HS-27A (cell line): ENCODE data around the gene SIGLEC1.
A peak's percentile ranks its signal among the peaks of the same experiment; 100 is the strongest.

ENCODE experiments used
- DNase-seq: peaks from one replicate; pipeline ENCODE4 v3.0.0-alpha.2; 2012; ENCODE audit warnings: low read depth, missing footprints

SIGLEC1 gene

DNA sequence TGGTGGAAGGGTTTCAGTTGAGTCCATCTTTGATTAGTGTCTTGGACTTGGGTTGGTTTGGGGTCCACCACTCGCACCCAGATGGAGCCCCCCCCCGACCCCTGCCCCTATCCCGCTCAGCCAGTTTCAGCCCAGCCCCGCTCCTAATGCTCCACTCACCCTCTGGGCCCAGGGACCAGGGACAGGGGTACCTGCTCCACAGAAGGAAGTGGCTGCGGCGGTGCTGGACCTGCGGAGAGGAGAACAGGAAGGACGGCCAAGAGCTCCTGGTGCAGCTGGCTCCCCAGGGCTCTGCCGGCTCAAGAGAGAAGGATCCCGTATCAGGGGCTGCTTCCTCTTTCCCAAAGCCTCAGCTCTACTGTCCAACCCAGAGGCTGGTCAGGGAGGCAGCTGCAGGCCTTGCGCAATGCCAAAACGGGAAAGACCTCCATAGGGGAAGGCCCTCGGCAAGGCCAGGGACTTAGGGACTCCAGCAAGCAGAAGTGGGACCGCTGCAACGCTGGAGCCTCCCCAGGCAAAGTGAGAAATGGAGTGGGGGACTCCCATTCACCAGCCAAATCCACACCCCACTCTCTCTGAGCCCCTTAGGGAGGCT, at the start of gene SIGLEC1:
TSS of gene SIGLEC1 (minus strand) at position 322 of the 595 bp plus-strand sequence. CDS start 5,472 bp downstream, outside the sequence.
- DNase-seq = no peak

DNA sequence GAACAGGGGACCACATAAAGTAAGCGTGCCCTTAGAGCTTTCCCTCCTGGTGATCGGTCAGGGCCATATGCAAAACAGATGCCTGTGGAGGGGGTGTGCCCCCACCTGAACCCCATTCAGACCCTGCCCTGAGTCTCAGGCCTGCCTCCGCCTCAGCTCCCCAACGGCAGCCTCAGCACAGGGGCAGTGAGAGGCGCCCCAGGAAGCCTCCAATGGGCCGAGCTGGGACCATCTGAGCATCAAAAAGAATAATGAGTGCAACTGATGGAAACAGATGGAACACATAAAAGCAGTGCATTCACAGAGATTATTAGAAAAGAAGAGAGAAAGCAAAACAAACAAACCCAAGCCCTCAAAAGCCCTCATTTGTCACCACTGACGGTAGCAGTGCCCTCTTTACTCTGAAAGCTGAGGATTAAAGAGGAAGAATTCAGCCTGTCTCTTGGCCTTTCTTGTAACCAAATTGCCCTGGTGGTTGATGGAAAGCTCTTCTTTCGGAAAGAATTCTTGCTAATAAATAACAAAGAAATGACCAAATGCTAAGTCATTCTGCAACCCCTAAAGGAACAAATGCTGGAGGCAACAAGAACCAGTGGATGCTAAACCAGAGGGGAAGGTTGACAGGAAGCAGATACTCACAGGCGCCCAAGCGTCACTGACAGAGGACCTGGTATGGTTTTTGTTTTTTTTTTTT, 48.4 kb upstream of the SIGLEC1 start:
- no peak for DNase-seq

DNA sequence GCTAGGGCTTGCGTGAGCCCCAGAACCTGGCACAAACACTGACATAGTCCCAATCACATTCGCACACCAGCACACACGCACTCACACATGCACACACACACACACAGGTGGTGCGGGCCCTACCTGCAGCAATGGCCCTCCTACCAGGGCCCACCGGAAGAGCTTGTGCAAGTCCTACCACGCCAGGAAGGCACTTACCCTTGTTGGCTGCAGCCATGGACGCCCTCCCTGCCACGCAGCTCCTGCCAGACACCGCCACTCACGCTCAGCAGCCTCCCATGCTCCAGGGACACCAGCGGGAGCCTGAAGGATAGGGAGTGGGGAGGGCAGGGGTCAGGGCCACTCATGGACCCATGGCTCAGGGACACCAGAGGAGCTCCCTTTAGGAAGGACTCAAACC, 47.5 kb upstream of the SIGLEC1 start:
- DNase-seq = no peak

DNA sequence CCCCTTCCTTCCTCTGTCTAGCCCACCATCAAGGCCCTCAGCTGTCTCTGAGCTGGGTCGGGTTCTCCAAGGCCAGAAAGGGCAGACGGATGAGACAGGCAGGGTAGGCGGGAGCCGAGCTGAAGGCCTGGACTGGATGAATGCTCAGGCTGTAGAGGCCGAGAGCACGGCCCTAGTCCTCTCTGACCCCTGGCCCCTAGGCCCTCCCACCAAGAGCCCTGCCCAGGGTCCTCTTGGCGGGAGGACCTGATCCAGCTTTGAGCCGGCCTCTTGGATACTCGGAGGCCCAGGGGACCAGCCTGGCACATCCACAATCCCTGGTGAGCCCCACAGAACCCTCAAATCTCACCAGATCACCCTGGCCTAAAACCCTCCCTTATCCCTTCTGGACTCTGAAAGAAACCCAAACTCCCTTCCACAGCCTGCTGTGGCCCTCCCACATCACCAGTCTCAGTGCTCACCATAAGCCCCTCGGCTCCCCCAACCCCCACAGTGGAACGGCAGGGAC, 47.0 kb upstream of the SIGLEC1 start:
- no peak for DNase-seq

DNA sequence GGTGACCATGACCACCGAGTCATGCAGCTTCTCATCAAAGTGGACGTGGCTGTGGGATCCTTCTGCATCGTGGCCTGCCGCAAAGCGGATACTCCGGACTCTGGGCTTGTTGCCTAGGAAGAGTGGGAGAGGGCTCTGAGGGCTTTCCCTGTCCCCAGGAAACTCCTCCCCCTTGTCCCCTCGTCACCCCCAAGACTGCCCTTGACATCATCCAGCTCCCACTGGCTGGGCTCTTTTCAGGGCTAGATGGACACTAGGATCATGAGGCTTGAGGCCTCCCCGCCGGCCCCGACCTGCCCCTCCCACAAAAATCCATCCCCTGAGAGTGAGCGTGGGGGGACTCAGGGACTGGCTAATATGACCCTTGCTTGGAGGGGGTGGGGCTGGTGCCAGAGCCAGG, 46.2 kb upstream of the SIGLEC1 start:
- DNase-seq = no peak

GRCh38 chr20:3757268-3757667, 44.9 kb upstream of the SIGLEC1 start:
- DNase-seq = no peak

- no peak for DNase-seq
Observed at GRCh38 chr20:3755814-3756480, 43.5 kb upstream of the SIGLEC1 start.

DNA sequence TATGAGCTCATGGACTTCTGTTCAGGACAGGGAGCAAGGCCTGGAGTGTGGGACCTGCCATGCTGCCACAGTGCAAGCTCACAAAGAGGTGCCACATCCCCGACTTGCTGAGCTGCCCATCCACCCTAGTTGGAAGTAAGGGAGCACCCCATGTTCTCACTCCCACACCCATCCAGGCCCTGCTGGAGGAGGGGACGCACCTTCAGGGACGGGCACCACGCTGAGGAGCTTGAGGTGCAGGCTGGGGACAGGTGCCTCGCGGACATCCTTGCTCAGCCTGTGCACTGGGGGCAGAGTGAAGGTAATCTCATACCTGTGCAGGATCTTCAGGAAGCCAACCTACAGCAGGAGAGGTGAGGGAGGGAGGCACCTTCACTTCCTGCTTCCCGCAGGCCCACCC, 42.9 kb upstream of the SIGLEC1 start:
- no peak for DNase-seq

DNA sequence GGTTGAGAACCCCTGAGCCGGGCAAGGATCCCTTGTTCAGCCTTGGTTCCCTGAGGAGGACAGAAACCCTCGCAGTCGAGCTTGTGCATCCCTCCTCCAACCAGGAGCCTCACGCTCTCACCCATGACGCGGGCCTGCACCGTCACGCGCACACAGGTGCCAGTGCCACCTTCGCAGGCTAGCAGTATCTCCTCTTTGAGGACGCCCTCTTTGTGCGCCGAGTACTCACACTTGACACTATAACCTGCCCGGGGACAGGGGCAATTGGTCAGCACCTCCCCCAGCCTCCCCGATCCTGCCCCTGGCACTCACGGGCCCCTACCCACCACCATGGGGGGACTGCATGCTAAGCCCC, 41.9 kb upstream of the SIGLEC1 start:
- no peak for DNase-seq

- DNase-seq = no peak
Observed at GRCh38 chr20:3753501-3754275, 41.3 kb upstream of the SIGLEC1 start.

DNA sequence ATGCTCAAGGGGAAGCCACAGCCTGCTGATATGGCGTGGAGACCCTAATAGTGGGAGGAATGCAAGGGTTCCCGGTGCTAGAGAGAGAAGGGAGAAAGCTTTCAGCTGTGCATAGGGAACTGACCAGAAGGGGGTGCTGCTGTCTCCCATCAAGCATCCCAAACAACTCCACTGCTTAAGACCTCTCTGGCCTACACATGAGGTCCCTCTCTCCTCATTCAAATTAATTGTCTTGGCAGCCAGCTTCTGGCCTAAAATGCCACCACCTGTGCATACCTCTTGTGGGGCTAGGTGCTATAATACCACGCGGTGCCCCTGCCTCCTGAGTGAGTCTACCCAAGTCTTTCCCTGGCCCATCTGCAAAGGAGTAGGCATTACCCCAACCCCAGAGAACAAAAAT, 40.7 kb upstream of the SIGLEC1 start:
- peak; percentile 19 for DNase-seq

- DNase-seq = no peak
Observed at GRCh38 chr20:3752386-3752759, 40.0 kb upstream of the SIGLEC1 start.

GRCh38 chr20:3751675-3752385, 39.4 kb upstream of the SIGLEC1 start:
- no peak for DNase-seq

DNA sequence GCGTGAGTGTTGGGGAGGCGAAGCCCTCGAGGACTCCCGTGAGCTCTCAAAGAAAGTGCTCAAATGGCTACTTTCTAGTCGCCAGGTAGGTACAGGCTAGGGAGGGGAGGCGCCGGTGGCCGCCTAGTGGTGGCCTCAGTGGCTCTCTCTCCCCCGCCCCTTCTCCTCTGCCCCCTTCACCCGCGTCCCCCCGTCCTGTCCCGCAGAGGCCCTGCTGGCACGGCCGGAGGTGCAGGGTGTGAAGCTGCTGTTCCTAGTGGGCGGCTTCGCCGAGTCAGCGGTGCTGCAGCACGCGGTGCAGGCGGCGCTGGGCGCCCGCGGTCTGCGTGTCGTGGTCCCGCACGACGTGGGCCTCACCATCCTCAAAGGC, 38.9 kb upstream of the SIGLEC1 start:
- no peak for DNase-seq

- DNase-seq = no peak
Observed at GRCh38 chr20:3749689-3750531, 37.5 kb upstream of the SIGLEC1 start.

GRCh38 chr20:3749087-3749688, 36.8 kb upstream of the SIGLEC1 start:
- no peak for DNase-seq

GRCh38 chr20:3748073-3748472, 35.7 kb upstream of the SIGLEC1 start:
- DNase-seq = no peak

DNA sequence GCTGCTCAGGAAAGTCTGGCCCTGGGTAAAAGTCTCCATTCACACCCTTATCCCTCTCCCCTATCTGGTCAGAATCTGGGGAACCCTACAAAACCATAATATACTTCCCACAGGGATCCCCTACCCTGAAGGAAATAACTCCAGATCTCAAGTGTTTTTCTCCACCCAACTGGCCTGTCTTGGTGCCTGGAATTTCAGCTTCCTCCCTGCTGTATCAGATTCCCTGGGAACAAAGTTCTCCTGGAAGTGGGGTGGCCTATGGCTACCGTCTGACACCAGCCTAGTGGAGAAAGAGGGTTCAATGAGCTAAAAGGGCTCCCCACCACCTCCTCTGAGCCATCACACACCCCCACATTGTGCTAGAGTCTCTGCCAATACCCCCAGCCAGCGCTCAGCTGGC, 35.1 kb upstream of the SIGLEC1 start:
- no peak for DNase-seq

- no peak for DNase-seq
Observed at GRCh38 chr20:3745686-3746173, 33.3 kb upstream of the SIGLEC1 start.
